ENCODE results near the gene UPF2.

DNA sequence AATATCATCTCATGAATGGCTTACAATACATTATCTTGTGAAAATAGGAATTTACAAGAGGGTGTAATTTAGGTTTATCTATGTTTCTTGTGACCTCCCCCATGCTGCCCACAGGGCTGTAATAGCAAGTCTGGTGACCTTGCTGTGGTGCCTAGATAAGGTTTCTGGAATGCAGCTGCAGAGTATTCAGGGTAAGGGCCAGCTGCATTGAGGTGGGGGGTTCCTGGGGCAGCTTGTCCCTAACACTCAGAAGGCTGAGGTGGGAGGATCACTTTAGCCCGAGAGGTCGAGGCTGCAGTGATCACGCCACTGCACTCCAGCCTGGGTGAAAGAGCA, 20.8 kb upstream of the UPF2 start:
- TF ChIP-seq, protein P1, sequence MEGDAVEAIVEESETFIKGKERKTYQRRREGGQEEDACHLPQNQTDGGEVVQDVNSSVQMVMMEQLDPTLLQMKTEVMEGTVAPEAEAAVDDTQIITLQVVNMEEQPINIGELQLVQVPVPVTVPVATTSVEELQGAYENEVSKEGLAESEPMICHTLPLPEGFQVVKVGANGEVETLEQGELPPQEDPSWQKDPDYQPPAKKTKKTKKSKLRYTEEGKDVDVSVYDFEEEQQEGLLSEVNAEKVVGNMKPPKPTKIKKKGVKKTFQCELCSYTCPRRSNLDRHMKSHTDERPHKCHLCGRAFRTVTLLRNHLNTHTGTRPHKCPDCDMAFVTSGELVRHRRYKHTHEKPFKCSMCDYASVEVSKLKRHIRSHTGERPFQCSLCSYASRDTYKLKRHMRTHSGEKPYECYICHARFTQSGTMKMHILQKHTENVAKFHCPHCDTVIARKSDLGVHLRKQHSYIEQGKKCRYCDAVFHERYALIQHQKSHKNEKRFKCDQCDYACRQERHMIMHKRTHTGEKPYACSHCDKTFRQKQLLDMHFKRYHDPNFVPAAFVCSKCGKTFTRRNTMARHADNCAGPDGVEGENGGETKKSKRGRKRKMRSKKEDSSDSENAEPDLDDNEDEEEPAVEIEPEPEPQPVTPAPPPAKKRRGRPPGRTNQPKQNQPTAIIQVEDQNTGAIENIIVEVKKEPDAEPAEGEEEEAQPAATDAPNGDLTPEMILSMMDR (IDR thresholded peaks at IDR 0.05; ENCODE audit: borderline replicate concordance, extremely low read depth, low read length, poor library complexity, severe bottlenecking), result no peak
- TF ChIP-seq EZH2 (IDR thresholded peaks at IDR 0.05; ENCODE audit: borderline replicate concordance, low read depth, low read length, severe bottlenecking), result no peak

All from DND-41 (cell line).